HL-60 (cell line): Measurements from ENCODE around the gene TMED3.

Source experiments
- GABPA ChIP-seq: IDR thresholded peaks from 2 replicates; pipeline ENCODE4 v1.6.1; 2012; ENCODE audit warnings: low read depth
- POLR2AphosphoS5 ChIP-seq: IDR thresholded peaks from 2 replicates; pipeline ENCODE4 v1.6.1; 2012; ENCODE audit warnings: low read depth
- SPI1 ChIP-seq: IDR thresholded peaks from 2 replicates; pipeline ENCODE4 v1.6.1; 2012; ENCODE audit warnings: low read depth, mild to moderate bottlenecking, borderline replicate concordance
- TF ChIP-seq, protein P1 (sequence below): IDR thresholded peaks from one replicate; pipeline ENCODE4 v1.5.1; 2011; ENCODE audit warnings: low read length, control low read depth, inconsistent platforms; ENCODE audit not compliant: insufficient read depth
- TF ChIP-seq, protein P2 (sequence below): IDR thresholded peaks from 2 replicates; pipeline ENCODE4 v1.6.1; 2012; ENCODE audit warnings: low read depth; ENCODE audit not compliant: insufficient replicate concordance

DNA sequence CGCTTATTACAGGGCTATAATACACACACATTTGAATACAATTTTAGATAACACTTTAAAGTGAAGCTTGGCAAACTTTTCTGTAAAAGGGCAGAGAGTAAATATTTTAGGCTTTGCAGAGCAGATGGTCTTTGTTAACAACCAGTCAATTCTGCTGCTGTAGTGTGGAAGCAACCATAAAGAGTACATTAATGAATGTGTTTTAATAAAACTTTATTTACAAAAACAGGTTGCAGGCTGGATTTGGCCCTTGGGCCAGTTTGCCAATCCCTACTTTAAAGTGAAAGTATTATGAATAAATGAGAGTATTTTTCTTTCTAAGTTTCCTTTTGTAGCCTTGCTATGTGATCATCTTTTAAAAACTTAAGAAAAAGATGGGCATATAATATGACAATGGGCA, 49.1 kb upstream of the TMED3 start:
- TF ChIP-seq, protein P1, sequence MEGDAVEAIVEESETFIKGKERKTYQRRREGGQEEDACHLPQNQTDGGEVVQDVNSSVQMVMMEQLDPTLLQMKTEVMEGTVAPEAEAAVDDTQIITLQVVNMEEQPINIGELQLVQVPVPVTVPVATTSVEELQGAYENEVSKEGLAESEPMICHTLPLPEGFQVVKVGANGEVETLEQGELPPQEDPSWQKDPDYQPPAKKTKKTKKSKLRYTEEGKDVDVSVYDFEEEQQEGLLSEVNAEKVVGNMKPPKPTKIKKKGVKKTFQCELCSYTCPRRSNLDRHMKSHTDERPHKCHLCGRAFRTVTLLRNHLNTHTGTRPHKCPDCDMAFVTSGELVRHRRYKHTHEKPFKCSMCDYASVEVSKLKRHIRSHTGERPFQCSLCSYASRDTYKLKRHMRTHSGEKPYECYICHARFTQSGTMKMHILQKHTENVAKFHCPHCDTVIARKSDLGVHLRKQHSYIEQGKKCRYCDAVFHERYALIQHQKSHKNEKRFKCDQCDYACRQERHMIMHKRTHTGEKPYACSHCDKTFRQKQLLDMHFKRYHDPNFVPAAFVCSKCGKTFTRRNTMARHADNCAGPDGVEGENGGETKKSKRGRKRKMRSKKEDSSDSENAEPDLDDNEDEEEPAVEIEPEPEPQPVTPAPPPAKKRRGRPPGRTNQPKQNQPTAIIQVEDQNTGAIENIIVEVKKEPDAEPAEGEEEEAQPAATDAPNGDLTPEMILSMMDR: no peak
- TF ChIP-seq, protein P2, sequence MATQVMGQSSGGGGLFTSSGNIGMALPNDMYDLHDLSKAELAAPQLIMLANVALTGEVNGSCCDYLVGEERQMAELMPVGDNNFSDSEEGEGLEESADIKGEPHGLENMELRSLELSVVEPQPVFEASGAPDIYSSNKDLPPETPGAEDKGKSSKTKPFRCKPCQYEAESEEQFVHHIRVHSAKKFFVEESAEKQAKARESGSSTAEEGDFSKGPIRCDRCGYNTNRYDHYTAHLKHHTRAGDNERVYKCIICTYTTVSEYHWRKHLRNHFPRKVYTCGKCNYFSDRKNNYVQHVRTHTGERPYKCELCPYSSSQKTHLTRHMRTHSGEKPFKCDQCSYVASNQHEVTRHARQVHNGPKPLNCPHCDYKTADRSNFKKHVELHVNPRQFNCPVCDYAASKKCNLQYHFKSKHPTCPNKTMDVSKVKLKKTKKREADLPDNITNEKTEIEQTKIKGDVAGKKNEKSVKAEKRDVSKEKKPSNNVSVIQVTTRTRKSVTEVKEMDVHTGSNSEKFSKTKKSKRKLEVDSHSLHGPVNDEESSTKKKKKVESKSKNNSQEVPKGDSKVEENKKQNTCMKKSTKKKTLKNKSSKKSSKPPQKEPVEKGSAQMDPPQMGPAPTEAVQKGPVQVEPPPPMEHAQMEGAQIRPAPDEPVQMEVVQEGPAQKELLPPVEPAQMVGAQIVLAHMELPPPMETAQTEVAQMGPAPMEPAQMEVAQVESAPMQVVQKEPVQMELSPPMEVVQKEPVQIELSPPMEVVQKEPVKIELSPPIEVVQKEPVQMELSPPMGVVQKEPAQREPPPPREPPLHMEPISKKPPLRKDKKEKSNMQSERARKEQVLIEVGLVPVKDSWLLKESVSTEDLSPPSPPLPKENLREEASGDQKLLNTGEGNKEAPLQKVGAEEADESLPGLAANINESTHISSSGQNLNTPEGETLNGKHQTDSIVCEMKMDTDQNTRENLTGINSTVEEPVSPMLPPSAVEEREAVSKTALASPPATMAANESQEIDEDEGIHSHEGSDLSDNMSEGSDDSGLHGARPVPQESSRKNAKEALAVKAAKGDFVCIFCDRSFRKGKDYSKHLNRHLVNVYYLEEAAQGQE: no peak
- TF ChIP-seq SPI1 (no peak), POLR2AphosphoS5 (no peak), GABPA (no peak)
